GM23338 (cell line): Measurements from ENCODE around the gene MTR.

Source experiments
- EZH2 ChIP-seq: fragments of 200-600 bp; sonication (generic); IDR thresholded peaks from one replicate; pipeline ENCODE4 v1.8.0; 2017; ENCODE audit warnings: antibody characterized with exemption, mild to moderate bottlenecking, low read depth; ENCODE audit not compliant: unreplicated experiment
- POLR2AphosphoS5 ChIP-seq: IDR thresholded peaks from 2 replicates; pipeline ENCODE4 v1.6.1; 2016; ENCODE audit warnings: antibody characterized with exemption, low read depth
- TF ChIP-seq, protein P1 (sequence below), 2 experiments: fragments of 200-600 bp in 1 of 2; sonication (generic) in 1 of 2; conservative IDR thresholded peaks; 2 replicates each; pipeline versions ENCODE4 v1.5.1 to v1.6.1; 2016 to 2017; ENCODE audit warnings: antibody characterized with exemption in 2 of 2, low read depth in 2 of 2, mild to moderate bottlenecking in 2 of 2, moderate library complexity in 1 of 2
- TF ChIP-seq, protein P2 (sequence below): IDR thresholded peaks from one replicate; pipeline ENCODE4 v1.6.1; 2018; ENCODE audit warnings: antibody characterized with exemption; ENCODE audit not compliant: unreplicated experiment
- TF ChIP-seq, protein P3 (sequence below): IDR thresholded peaks from 2 replicates; pipeline ENCODE4 v1.6.1; 2016; ENCODE audit warnings: antibody characterized with exemption

DNA sequence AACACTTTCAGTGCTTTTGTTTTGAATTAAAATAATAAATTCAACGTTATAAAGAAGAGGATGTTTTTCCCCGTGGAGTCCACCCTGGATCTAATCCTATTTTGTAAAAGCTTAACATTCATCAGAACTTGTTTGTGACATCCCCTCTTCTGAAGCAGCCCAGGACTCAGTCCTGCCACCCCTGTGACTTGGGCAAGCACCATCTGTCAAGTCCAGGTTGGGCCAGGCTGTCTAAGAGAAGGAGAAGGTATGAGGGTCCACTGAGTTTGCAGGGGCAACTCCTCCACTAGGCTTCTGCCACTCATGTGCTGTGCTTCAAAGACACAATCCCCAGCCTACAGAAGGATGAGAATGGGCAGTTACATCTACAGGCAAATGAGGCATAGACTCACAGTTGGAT, 149.5 kb downstream of the MTR start:
- TF ChIP-seq, protein P1, sequence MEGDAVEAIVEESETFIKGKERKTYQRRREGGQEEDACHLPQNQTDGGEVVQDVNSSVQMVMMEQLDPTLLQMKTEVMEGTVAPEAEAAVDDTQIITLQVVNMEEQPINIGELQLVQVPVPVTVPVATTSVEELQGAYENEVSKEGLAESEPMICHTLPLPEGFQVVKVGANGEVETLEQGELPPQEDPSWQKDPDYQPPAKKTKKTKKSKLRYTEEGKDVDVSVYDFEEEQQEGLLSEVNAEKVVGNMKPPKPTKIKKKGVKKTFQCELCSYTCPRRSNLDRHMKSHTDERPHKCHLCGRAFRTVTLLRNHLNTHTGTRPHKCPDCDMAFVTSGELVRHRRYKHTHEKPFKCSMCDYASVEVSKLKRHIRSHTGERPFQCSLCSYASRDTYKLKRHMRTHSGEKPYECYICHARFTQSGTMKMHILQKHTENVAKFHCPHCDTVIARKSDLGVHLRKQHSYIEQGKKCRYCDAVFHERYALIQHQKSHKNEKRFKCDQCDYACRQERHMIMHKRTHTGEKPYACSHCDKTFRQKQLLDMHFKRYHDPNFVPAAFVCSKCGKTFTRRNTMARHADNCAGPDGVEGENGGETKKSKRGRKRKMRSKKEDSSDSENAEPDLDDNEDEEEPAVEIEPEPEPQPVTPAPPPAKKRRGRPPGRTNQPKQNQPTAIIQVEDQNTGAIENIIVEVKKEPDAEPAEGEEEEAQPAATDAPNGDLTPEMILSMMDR (conservative IDR thresholded peaks at IDR 0.05; ENCODE audit: low read depth in 2 of 2) = no peak
- TF ChIP-seq, protein P2, sequence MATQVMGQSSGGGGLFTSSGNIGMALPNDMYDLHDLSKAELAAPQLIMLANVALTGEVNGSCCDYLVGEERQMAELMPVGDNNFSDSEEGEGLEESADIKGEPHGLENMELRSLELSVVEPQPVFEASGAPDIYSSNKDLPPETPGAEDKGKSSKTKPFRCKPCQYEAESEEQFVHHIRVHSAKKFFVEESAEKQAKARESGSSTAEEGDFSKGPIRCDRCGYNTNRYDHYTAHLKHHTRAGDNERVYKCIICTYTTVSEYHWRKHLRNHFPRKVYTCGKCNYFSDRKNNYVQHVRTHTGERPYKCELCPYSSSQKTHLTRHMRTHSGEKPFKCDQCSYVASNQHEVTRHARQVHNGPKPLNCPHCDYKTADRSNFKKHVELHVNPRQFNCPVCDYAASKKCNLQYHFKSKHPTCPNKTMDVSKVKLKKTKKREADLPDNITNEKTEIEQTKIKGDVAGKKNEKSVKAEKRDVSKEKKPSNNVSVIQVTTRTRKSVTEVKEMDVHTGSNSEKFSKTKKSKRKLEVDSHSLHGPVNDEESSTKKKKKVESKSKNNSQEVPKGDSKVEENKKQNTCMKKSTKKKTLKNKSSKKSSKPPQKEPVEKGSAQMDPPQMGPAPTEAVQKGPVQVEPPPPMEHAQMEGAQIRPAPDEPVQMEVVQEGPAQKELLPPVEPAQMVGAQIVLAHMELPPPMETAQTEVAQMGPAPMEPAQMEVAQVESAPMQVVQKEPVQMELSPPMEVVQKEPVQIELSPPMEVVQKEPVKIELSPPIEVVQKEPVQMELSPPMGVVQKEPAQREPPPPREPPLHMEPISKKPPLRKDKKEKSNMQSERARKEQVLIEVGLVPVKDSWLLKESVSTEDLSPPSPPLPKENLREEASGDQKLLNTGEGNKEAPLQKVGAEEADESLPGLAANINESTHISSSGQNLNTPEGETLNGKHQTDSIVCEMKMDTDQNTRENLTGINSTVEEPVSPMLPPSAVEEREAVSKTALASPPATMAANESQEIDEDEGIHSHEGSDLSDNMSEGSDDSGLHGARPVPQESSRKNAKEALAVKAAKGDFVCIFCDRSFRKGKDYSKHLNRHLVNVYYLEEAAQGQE = no peak
- TF ChIP-seq EZH2 (no peak), POLR2AphosphoS5 (no peak)
- TF ChIP-seq, protein P3, sequence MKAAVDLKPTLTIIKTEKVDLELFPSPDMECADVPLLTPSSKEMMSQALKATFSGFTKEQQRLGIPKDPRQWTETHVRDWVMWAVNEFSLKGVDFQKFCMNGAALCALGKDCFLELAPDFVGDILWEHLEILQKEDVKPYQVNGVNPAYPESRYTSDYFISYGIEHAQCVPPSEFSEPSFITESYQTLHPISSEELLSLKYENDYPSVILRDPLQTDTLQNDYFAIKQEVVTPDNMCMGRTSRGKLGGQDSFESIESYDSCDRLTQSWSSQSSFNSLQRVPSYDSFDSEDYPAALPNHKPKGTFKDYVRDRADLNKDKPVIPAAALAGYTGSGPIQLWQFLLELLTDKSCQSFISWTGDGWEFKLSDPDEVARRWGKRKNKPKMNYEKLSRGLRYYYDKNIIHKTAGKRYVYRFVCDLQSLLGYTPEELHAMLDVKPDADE = no peak
